ENCODE results near the gene SARDH. TPM values are rescaled to one million over a fixed set of nuclear protein-coding genes. Genes with fewer than 3 reads are reported as not detected.

The SARDH gene
- total and polyA plus RNA-seq, 9 of the 15 experiments (the other 6 are each of a cell fraction or from before 2014, with no cell fraction given): 0.14 TPM; not detected in 8

DNA sequence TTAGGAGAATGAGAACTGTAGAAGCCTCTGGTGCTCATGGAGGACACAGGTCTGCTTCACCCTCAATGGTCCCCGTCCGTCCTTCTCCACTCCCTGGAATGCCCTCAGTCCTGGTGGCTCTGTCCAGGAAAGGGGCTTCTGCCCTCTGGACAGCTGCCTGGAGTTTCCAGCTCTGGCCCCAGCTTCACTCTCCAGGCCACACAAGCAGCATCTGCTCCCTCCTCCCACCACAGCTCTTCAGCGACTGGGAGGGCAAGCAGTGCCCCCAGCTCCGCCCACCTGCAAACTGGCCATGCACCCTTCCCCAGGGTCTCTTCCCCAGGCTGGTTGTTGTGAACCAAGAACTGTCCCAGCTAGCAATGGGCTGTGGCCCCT, 4.7 kb downstream of the SARDH start:
- CTCF ChIA-PET (ENCODE audit: low intra/inter-chr PET ratio): no interaction called here
- Histone ChIP-seq H3K9ac (ENCODE audit: insufficient read depth in 1 of 2, low read depth in 2 of 2, low read length in 2 of 2) (no peak overlapping the region), H3K4me3 (no peak overlapping the region), H2AFZ (ENCODE audit: low read depth, low read length) (no peak overlapping the region), H4K20me1 (replicated peaks; ENCODE audit: control insufficient read depth, insufficient read depth, low read length) (peaks cover 9% of the 10 kb centered on the region; the same call in 1 of the 2 replicates), H3K79me2 (ENCODE audit: control insufficient read depth, insufficient read depth, low read length) (no peaks in the 10 kb centered on the region), H3K4me1 (replicated peaks in 1 of 2; ENCODE audit: control insufficient read depth in 2 of 2, insufficient read depth in 2 of 2, low read length in 2 of 2) (peaks cover 0 to 14% of the 10 kb centered on the region in 2 experiments; a peak in 2 of 5 replicates), H3K9me1 (ENCODE audit: control insufficient read depth, insufficient read depth, low read length) (no peaks in the 10 kb centered on the region), H3K27ac (ENCODE audit: extremely low read depth, low read depth, low read length) (no peak overlapping the region), H3K27me3 (ENCODE audit: control insufficient read depth in 2 of 2, insufficient read depth in 2 of 2, low read length in 2 of 2) (peaks cover 3 to 19% of the 10 kb centered on the region in 2 experiments; a peak in 4 of 5 replicates), H3K36me3 (ENCODE audit: control insufficient read depth, insufficient read depth, low read length) (no peaks in the 10 kb centered on the region), H3K4me2 (ENCODE audit: insufficient read depth, low read length) (no peak overlapping the region), H3K9me3 (replicated peaks; ENCODE audit: control insufficient read depth, insufficient read depth, low read depth, low read length) (no peaks in the 10 kb centered on the region)
- in situ Hi-C loops (cut with MboI) (loop anchor here (5.0 kb wide), 1 partner anchor 196 kb away; no protein-coding TSS in a partner anchor), intact Hi-C loops (cut with micrococcal nuclease) (no loop called here)
- POLR2A ChIA-PET: interaction anchor here (0.5 to 0.6 kb wide), 2 partner anchors 215 to 360 kb away, joined by 3 to 4 read pairs; no protein-coding TSS in a partner anchor
- no peak for ATAC-seq
- no peak for DNase-seq (ENCODE audit: extremely low read depth in 1 of 4, low spot score in 3 of 4)
- TF ChIP-seq ZNF3 (CRISPR knock-in tag; IDR thresholded peaks at IDR 0.05) (no peak), CBX2 (IDR thresholded peaks at IDR 0.05; ENCODE audit: insufficient read depth, low read length, poor library complexity, severe bottlenecking) (no peak), ARHGAP35 (IDR thresholded peaks at IDR 0.05; ENCODE audit: partially characterized antibody) (no peak), EP400 (IDR thresholded peaks at IDR 0.05) (no peak), TAF15 (IDR thresholded peaks at IDR 0.05; ENCODE audit: low read depth, low read length) (no peak), HDAC2 (IDR thresholded peaks at IDR 0.05) (no peak), HMGN3 (IDR thresholded peaks at IDR 0.05; ENCODE audit: borderline replicate concordance, extremely low read depth, insufficient read length, low read depth, low read length) (no peak), ZNF212 (CRISPR knock-in tag; IDR thresholded peaks at IDR 0.05) (no peak), ZNF696 (CRISPR knock-in tag; conservative IDR thresholded peaks at IDR 0.05) (no peak), ZNF785 (CRISPR knock-in tag; IDR thresholded peaks at IDR 0.05) (no peak), STAT5A (IDR thresholded peaks at IDR 0.05; ENCODE audit: borderline replicate concordance, low read length) (no peak), HIVEP1 (CRISPR knock-in tag; IDR thresholded peaks at IDR 0.05) (no peak), MTA2 (IDR thresholded peaks at IDR 0.05; ENCODE audit: low read depth) (no peak), ZSCAN29 (IDR thresholded peaks at IDR 0.05) (no peak), GATA2 (CRISPR knock-in tag; IDR thresholded peaks at IDR 0.05) (no peak), SUPT5H (IDR thresholded peaks at IDR 0.05) (no peak), ZNF174 (CRISPR knock-in tag; IDR thresholded peaks at IDR 0.05) (no peak), ZNF175 (CRISPR knock-in tag; IDR thresholded peaks at IDR 0.05; ENCODE audit: low read depth) (no peak)
- TF ChIP-seq, protein P1, sequence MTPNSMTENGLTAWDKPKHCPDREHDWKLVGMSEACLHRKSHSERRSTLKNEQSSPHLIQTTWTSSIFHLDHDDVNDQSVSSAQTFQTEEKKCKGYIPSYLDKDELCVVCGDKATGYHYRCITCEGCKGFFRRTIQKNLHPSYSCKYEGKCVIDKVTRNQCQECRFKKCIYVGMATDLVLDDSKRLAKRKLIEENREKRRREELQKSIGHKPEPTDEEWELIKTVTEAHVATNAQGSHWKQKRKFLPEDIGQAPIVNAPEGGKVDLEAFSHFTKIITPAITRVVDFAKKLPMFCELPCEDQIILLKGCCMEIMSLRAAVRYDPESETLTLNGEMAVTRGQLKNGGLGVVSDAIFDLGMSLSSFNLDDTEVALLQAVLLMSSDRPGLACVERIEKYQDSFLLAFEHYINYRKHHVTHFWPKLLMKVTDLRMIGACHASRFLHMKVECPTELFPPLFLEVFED (CRISPR knock-in tag; conservative IDR thresholded peaks at IDR 0.05): no peak
- TF ChIP-seq, protein P2, sequence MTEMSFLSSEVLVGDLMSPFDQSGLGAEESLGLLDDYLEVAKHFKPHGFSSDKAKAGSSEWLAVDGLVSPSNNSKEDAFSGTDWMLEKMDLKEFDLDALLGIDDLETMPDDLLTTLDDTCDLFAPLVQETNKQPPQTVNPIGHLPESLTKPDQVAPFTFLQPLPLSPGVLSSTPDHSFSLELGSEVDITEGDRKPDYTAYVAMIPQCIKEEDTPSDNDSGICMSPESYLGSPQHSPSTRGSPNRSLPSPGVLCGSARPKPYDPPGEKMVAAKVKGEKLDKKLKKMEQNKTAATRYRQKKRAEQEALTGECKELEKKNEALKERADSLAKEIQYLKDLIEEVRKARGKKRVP (CRISPR knock-in tag; IDR thresholded peaks at IDR 0.05): no peak
- 6% methylated on average over 3 of the region's 4 CpGs for WGBS (ENCODE audit: insufficient coverage, low coverage, missing lambda C conversion rate)
- no TSS peak for BruUV-seq (replicated peaks)
- FAIRE-seq: no peak
